NCI-H524 treated with DMSO at 0.1 percent for 48 hours (cell line): ENCODE data around the gene SIT1.

ENCODE experiments used
- DNase-seq: peaks from one replicate; lab custom pipeline; 2025; lab: John Stamatoyannopoulos, UW

SIT1 gene

DNA sequence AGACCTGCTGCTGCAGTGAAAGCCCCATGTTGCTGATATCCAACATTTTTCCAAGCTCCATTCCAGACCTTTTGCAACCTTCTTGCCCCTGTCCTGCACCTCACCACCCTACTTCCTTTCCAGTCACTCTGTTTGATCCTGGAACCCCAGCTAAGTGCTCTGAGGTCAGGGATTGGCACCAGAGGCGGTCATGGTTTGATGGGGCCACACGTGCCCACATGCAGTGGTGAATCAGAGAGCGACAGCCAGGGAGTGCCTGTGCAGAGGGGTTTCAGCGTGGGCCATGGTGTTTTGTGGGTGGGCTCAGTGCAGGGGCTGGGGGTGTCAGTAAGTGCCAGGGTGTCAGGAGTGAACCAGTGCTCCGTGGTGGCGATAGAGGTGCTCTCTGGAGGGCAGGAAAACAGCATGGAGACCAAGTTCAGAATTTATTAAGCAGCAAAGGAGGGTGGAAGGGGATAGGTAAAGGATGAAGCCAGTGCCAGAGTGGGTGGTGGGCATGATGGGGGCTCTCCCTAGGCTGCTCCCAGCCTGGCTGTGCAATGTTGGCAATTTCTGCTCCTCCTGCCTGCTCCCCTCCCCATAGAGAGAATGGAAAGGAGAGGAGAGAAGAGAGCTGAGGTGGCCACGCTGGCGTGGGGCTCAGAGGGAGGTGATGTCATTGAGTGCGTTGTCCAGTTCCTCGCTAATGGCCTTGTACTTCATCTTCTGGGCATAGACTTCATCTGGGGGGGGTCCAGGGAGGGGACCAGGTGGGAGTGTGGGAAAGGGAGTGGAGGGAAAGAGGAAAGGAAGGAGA, 32.0 kb upstream of the SIT1 start:
- DNase-seq, result no peak

DNA sequence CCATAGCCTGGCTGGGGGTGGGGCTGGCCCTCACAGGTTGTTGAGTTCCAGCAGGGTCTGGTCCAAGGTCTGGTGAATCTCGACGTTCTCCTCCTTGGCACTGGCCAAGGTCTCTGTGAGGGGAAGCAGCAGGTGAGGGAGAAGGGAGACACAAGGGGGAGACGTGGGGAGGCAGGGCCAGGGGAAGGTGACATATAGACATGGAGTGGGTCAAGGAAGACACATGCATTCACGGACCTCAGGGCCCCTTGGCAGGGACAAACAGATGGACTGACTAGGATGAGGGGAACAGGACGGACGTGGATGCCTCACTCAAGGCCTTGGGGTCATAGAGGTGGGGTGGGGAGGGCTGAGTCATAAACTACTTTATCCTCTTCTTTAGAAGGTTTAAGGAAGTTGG, 31.3 kb upstream of the SIT1 start:
- DNase-seq, result no peak

DNA sequence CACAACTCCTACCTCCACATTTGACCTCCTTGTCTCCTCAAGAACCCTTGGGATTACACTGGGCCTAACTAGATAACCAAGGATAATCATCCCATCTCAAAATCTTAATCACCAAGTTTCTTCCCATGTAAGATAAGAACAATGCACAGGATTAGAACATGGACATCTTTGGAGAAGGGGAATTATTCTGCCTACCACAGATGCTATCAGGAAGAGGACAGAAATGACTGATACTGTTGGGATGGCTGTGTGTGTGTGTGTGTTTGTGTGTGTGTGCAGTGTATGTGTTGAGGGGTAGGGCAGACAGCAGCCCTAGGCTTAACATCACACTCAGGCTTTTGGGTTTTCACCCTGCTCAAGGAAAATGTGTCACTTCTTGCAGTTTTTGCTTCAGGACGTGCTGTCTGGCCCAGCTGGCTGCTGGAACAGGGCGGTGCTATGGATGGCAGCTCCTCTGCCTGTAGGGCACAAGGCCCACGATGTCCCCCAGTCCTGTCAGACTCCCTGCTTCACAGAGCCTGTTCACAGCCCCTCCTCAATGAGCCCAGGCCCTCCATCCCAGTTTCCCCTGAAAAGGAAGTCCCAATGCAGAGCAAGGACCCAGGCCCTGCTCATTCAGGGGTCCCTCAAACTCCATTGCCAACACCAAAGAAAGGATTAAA, 30.7 kb upstream of the SIT1 start:
- DNase-seq, result no peak

DNA sequence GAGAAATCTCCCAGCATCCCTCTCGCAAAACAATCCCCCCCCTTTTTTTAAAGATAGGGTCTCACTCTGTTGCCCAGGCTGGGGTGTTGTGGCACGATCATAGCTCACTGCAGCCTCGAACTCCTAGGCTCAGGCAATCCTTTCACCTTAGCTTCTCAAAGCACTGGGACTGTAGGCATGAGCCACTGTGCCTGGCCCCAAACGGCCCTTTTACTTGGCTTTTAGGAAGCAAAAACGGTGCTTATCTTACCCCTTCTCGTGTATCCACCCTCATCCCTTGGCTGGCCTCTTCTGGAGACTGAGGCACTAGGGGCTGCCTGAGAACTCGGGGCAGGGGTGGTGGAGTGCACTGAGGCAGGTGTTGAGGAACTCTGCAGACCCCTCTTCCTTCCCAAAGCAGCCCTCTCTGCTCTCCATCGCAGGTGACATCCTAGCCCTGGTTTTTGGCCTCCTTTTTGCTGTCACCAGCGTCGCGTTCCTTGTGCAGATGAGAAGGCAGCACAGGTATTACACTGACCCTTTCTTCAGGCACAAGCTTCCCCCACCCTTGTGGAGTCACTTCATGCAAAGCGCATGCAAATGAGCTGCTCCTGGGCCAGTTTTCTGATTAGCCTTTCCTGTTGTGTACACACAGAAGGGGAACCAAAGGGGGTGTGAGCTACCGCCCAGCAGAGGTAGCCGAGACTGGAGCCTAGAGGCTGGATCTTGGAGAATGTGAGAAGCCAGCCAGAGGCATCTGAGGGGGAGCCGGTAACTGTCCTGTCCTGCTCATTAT, 29.8 kb upstream of the SIT1 start:
- DNase-seq, result no peak

DNA sequence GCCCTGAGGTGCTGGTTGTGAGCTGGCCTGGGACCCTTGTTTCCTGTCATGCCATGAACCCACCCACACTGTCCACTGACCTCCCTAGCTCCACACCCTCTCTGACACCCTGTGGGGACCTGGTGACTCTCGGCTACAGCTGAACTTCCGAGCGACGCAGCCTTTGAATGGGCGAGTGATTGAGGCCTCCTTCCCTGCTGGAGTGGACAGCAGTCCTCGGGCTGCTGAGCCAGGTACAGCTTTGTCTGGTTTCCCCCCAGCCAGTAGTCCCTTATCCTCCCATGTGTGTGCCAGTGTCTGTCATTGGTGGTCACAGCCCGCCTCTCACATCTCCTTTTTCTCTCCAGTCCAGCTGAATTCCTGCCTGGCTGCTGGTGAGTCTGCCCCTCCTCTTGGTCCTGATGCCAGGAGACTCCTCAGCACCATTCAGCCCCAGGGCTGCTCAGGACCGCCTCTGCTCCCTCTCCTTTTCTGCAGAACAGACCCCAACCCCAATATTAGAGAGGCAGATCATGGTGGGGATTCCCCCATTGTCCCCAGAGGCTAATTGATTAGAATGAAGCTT, 29.1 kb upstream of the SIT1 start:
- no peak for DNase-seq

DNA sequence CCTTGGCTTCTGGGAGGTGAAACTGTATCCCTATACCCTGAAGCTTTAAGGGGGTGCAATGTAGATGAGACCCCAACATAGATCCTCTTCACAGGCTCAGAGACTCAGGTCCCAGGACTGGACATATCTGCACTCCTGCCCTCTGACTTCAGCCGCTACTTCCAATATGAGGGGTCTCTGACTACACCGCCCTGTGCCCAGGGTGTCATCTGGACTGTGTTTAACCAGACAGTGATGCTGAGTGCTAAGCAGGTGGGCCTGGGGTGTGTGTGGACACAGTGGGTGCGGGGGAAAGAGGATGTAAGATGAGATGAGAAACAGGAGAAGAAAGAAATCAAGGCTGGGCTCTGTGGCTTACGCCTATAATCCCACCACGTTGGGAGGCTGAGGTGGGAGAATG, 28.4 kb upstream of the SIT1 start:
- DNase-seq, result no peak

DNA sequence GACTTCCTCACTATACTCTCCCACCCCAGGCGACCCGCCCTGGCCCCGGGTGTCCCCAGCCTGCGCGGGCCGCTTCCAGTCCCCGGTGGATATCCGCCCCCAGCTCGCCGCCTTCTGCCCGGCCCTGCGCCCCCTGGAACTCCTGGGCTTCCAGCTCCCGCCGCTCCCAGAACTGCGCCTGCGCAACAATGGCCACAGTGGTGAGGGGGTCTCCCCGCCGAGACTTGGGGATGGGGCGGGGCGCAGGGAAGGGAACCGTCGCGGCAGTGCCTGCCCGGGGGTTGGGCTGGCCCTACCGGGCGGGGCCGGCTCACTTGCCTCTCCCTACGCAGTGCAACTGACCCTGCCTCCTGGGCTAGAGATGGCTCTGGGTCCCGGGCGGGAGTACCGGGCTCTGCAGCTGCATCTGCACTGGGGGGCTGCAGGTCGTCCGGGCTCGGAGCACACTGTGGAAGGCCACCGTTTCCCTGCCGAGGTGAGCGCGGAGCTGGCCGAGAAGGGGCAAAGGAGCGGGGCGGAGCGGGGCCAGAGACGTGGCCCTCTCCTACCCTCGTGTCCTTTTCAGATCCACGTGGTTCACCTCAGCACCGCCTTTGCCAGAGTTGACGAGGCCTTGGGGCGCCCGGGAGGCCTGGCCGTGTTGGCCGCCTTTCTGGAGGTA, 25.1 kb upstream of the SIT1 start:
- no peak for DNase-seq

DNA sequence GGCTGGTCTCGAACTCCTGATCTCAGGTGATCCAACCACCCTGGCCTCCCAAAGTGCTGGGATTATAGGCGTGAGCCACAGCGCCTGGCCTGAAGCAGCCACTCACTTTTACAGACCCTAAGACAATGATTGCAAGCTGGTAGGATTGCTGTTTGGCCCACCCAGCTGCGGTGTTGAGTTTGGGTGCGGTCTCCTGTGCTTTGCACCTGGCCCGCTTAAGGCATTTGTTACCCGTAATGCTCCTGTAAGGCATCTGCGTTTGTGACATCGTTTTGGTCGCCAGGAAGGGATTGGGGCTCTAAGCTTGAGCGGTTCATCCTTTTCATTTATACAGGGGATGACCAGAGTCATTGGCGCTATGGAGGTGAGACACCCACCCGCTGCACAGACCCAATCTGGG, 24.5 kb upstream of the SIT1 start:
- DNase-seq, result no peak

DNA sequence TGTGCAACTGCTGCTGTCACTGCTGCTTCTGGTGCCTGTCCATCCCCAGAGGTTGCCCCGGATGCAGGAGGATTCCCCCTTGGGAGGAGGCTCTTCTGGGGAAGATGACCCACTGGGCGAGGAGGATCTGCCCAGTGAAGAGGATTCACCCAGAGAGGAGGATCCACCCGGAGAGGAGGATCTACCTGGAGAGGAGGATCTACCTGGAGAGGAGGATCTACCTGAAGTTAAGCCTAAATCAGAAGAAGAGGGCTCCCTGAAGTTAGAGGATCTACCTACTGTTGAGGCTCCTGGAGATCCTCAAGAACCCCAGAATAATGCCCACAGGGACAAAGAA, 23.3 kb upstream of the SIT1 start:
- no peak for DNase-seq

DNA sequence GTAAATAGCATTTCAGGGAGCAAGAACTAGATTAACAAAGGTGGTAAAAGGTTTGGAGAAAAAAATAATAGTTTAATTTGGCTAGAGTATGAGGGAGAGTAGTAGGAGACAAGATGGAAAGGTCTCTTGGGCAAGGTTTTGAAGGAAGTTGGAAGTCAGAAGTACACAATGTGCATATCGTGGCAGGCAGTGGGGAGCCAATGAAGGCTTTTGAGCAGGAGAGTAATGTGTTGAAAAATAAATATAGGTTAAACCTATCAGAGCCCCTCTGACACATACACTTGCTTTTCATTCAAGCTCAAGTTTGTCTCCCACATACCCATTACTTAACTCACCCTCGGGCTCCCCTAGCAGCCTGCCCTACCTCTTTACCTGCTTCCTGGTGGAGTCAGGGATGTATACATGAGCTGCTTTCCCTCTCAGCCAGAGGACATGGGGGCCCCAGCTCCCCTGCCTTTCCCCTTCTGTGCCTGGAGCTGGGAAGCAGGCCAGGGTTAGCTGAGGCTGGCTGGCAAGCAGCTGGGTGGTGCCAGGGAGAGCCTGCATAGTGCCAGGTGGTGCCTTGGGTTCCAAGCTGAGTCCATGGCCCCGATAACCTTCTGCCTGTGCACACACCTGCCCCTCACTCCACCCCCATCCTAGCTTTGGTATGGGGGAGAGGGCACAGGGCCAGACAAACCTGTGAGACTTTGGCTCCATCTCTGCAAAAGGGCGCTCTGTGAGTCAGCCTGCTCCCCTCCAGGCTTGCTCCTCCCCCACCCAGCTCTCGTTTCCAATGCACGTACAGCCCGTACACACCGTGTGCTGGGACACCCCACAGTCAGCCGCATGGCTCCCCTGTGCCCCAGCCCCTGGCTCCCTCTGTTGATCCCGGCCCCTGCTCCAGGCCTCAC, 22.6 kb upstream of the SIT1 start, which contains the start of gene CA9:
Gene CA9, plus strand, starts transcription at position 797 of the 893 bp plus-strand sequence. Its CDS starts 32 bp downstream, at position 829.
- no peak for DNase-seq

DNA sequence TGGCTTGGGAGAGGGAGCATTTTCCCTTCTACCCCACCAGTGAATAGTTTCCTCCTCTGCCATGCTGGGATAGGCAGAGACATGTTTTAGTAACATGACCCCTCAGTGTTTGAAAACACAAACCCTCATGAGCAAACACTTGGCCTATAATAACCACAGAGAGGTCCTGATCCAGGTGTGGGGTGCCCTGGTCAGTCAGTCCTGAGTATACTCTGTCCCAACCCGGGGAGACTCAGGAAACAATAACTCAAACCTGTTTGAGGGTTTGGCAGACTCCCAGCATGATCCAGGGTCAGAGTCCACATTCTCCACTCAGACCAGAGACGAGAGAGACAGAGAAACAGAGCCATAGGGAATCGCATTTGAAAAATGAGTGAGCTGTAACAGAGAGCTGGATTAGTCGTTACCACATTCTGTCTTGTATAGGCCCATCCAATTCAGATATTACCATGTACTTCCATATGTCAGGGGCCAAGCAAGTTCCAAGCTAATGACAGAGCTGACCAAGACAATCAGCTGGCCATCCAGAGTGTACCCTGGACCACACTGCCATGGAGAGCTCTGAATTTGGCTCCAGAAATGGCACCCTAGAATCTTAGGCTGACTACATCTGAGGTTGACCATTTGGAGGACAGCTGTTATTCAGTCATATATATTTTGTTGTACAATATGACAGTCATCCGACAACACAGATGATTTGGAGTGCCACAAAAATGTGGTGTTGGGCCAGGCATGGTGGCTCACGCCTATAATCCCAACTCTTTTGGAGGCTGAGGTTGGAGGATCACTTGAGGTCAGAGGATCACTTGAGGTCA, 18.8 kb upstream of the SIT1 start:
- no peak for DNase-seq

DNA sequence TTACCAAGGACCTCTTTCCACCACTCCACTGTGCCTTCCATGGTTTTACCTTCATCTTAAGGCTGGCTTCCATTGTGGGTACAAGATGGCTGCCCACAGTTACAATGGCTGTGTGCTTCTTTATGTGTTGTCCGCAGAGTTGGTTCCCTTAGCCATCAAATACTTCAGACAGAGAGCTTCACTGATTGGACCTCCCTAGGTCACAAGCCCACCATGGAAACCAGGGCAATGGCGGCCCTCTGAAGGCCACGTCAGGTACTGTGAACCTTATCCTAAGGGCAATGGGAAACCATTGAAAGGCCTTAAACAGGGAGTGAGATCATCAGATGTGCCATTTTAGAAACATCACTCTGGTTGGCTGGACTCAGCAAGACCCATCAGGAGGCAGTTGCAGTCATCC, 17.2 kb upstream of the SIT1 start:
- no peak for DNase-seq

DNA sequence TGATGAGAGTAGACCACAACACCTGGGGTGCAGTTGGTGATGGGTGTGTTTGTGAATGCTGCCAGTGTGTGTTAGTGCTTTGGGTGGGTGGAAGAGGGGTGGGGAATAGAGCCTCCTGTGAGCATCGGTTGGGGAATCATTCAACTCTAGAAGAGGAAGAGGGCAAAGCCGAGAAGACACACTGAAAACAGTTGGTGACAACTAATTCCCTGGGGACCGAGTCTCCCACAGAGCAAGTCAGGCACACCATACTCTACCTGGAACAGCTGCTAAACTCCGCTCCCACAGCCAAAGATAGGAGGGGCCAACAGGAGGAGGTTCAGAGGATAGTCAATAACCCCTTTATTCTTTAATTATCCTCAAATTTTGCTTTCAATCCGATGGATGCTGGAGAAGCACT, 15.8 kb upstream of the SIT1 start:
- no peak for DNase-seq

DNA sequence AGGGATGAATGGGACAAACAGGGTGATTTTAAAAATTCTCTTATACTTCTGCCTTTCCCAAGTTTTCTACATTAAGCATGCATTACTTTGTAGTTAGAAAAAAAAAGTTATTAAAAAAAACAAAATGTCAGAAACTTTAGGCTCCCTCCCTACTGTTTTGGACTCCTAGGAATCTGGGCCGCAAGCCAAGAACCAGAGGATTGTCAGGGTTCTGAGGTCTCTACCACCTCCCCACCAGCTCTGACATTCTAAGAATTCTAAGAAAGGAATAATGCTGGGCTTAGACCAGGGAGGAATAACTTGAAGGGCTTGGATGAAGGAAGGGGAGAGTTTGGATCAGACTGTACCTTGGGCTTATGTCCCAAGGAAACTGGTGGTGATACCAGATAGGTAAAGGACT, 15.3 kb upstream of the SIT1 start:
- DNase-seq, result no peak

DNA sequence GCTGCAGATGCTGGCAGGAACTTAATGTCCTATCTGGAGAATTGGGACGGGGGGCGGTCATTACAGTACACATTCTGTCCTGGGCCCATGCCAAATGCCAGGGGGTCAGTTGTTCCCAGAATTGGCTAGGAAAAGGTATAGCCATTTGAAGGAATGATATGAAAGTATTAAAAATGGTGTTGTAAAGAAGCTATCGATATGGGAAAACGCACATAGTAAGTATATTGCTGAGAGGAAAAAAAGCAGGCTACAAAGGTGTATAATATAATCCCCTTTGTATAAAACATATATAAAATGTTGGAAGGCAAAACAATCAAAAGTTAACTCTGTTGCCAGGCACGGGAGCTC, 14.7 kb upstream of the SIT1 start:
- no peak for DNase-seq

DNA sequence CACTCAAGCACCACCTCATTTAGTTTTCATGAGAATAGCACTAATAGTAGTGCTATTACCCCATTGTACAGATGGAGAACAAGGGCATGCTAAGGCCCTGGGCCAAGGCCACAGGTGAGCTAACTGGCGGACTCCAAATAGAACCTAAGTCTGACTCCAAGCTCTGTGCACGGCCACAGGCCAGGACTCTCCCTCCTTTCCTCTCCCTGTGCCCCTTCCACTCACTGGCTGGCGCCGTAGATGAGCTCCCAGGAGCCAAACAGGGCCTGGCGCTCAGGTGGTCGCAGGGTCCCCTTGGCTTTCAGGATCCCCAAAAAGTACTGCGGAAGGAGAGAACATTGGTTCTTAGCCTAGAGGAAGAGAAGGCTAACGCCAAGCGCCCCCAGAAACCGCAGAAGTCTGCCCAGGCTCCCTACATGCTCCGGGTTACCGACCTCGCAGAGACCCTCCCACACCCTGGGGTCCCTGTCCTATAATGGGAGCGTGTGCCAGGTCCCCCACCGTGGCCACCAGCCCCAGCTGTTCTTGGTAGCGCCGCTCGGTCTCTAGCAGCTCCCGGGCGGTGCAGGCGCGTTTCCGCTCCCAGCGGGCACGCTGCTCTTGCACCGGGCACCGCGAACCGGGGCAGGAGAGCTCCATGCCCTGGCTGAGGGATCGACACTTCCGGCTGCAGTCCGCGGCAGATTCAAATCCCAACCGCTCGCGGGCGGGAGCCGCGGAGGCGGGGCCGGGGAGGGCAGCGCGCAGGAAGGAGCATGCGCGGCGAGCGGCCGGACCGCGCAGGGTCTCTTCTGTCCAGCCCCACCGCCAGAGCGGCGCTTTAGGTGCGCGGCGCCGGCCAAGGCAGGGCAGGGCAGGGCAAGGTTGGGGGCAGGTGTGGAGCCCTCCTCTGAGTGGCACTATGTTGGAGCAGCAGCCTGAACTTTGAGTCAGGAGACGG, 14.1 kb upstream of the SIT1 start, which contains the start of gene ARHGEF39:
Gene ARHGEF39, minus strand, starts transcription at position 665 of the 940 bp plus-strand sequence. Its CDS starts 26 bp downstream, at position 639.
- DNase-seq, result peak; percentile 5

DNA sequence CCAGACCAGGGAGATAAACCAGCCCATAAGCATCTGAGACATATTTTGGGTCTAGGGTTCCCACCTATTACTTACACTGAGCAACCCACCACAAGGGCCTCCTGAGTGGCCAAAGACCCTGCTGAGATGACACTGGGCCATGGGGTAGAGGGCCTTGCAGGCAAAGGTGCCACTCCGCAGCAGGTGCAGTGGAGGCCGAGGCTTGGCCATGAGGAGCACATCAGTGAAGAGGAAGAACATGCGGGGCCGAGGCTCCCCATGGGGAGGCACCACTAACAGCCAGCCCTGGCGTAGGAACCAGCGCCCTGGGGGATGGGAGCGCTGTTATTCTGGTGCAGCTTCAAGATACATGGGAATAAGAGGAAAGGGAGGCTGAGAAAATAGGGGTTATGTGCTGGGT, 11.7 kb upstream of the SIT1 start:
- DNase-seq, result no peak

DNA sequence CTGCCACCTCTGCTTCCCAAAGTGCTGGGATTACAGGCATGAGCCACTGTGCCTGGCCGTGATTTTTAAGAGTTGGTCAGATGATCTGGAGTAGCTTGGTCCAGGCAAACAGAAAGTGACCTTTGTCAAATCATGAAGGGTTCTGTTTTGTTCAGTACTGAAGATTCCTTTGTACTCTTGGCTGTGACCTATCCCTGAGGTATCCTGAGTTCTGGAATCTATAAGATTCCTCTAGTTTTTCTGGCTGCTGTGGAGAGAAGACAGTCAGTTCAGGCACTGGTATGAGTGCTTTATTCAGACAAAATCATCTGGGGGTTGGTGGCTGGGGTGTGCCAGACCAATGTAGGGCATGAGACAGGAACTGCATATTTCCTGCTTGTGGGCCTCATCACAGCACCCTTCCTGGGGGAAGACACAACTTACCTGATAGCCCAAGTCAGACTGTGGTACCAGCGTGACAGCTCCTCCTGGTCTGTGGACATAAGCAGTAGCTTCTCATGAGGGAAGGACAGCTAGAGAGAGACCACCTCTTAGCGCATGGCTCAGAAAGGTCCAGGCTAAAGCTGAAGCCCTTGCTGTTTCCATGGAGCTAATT, 11.1 kb upstream of the SIT1 start:
- DNase-seq, result no peak

DNA sequence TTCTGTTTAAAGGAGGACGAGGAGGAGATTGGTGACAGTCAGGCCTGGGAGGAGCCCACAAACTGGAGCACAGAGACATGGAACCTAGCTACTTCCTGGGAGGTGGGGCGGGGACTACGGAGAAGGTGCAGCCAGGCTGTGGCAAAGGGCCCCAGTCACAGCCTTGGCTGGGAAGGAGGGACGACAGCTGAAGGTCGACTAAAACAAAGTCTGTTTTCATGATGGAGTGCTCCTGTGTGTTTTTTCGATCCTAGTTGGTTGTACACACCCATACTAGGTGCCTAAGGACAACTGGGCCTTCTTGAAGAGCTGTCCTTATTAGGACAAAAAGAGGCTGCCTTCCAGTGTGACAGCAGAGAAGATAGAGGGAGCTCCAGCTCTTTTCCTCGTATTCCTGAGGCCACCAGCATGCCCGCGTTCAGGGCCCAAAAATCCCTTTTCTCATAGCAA, 10.3 kb upstream of the SIT1 start:
- DNase-seq, result no peak
